Calu3 (cell line): ENCODE data around the gene SLIT3. TPM values are rescaled to one million over a fixed set of nuclear protein-coding genes. Genes with fewer than 3 reads are reported as not detected.

ENCODE experiments used
- BruUV-seq: library from RNA; stranded (reverse); fragments of 400-500 nt; replicated peaks from 2 replicates; lab custom pipeline; 2021; lab: Mats Ljungman, UMichigan
- CTCF ChIA-PET: fragments of 300-600 bp; sonication (Branson Sonifier 250); formaldehyde crosslinking; loops from one replicate; lab custom pipeline; 2022; ENCODE audit warnings: antibody characterized with exemption; lab: Charles Lee
- DNase-seq: peaks from one replicate; pipeline ENCODE4 v3.0.0; 2022
- H3K27ac Mint-ChIP-seq: one replicate; pipeline ENCODE4 v1.8.0; 2022; ENCODE audit warnings: mixed read lengths; ENCODE audit not compliant: unreplicated experiment
- H3K27me3 Mint-ChIP-seq: one replicate; pipeline ENCODE4 v1.8.0; 2022; ENCODE audit warnings: mixed read lengths; ENCODE audit not compliant: unreplicated experiment
- H3K36me3 Mint-ChIP-seq: one replicate; pipeline ENCODE4 v1.8.0; 2022; ENCODE audit warnings: mild to moderate bottlenecking, moderate library complexity, mixed read lengths; ENCODE audit not compliant: insufficient read depth, unreplicated experiment
- H3K4me1 Mint-ChIP-seq: one replicate; pipeline ENCODE4 v1.8.0; 2022; ENCODE audit warnings: mild to moderate bottlenecking, low read depth, mixed read lengths; ENCODE audit not compliant: unreplicated experiment
- H3K4me3 Mint-ChIP-seq: one replicate; pipeline ENCODE4 v1.8.0; 2022; ENCODE audit warnings: mild to moderate bottlenecking, low read depth, moderate library complexity, mixed read lengths; ENCODE audit not compliant: unreplicated experiment
- H3K9me3 Mint-ChIP-seq: one replicate; pipeline ENCODE4 v1.8.0; 2022; ENCODE audit warnings: low read depth, mixed read lengths; ENCODE audit not compliant: unreplicated experiment
- intact Hi-C: fragments of 100-400 bp; cut with micrococcal nuclease; formaldehyde crosslinking; loops from one replicate; pipeline ENCODE4 v1.10.0; 2022; ENCODE audit not compliant: unreplicated experiment
- total RNA-seq: library from RNA; stranded (reverse); gene quantifications from 2 replicates; pipeline ENCODE4 v1.2.3, GENCODE V29; 2022
- TF ChIP-seq, protein P1 (sequence below): fragments of 200-600 bp; IDR thresholded peaks from one replicate; pipeline ENCODE4 v1.8.0; 2022; ENCODE audit warnings: antibody characterized with exemption; ENCODE audit not compliant: unreplicated experiment

SLIT3 gene
- total RNA-seq, 1 experiment from 2014 or later, result not detected

DNA sequence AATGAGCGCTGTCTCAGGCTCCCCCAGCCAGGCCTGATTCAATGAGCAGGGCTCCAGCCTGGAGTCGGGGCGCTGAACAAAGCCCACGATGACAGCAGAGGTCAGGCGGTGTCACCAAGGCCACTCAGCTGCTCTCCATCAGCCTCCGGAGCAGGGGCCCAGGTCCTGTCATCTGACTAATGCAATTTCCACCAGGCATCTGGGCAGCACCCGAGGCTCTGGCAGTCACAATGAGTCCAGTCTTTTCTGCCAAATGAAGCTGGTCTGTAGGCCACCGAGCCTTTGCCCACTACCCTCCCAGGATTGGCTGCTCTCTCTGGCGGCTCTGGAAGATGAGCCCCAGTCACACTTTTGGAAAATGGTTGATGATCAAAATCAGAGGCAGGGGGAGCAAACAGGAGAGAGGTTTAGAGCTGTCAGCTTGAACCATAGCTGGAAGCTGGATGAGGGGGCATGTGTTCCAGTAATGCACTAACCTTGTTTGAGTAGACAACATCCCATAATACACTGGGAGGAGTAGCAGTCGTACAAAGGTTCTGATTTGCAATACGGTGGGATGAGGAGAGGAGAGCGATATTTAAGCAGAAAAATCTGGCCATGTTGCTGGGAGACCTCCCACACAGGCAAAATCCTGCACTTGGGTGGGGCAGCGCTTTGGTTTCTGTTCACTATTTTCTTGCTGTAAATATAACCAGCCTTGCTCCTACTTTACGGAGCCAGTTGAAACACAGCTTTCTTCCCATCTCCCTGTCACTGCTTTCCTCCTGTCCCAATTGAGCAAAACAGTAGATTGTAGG, 415.4 kb downstream of the SLIT3 start:
- CTCF ChIA-PET, result interaction anchor here (0.6 kb wide), 1 partner anchor 22 kb away, joined by 5 read pairs; no protein-coding TSS in a partner anchor
- TF ChIP-seq, protein P1, sequence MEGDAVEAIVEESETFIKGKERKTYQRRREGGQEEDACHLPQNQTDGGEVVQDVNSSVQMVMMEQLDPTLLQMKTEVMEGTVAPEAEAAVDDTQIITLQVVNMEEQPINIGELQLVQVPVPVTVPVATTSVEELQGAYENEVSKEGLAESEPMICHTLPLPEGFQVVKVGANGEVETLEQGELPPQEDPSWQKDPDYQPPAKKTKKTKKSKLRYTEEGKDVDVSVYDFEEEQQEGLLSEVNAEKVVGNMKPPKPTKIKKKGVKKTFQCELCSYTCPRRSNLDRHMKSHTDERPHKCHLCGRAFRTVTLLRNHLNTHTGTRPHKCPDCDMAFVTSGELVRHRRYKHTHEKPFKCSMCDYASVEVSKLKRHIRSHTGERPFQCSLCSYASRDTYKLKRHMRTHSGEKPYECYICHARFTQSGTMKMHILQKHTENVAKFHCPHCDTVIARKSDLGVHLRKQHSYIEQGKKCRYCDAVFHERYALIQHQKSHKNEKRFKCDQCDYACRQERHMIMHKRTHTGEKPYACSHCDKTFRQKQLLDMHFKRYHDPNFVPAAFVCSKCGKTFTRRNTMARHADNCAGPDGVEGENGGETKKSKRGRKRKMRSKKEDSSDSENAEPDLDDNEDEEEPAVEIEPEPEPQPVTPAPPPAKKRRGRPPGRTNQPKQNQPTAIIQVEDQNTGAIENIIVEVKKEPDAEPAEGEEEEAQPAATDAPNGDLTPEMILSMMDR, result no peak
- DNase-seq, result no peak
- peaks cover 29% of the 10 kb centered on the region for H3K27me3 Mint-ChIP-seq
- no peak overlapping the region for H3K4me3 Mint-ChIP-seq
- H3K4me1 Mint-ChIP-seq, result no peaks in the 10 kb centered on the region
- BruUV-seq, result no TSS peak
- H3K9me3 Mint-ChIP-seq, result no peaks in the 10 kb centered on the region
- intact Hi-C loops, result no loop called here
- H3K36me3 Mint-ChIP-seq, result no peaks in the 10 kb centered on the region
- no peak overlapping the region for H3K27ac Mint-ChIP-seq

DNA sequence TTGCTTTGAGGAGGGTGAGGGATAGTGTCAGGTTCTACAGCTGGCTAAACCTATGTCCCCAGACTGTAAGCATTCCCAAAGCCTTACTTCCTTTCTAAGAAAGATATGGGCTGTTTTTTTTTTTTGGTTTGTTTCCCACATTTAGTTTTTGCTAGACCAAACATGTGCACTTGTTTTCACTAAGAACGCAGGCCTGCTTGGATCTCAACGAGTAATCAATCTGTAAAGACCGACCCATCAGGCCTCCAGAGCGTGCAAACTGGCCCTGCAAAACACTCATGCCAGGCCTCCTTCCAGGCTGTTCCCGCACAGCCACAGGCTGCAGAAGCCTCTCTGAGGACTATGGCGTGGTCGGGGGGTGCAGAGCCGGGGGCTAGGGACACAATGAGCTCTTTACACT, 416.9 kb downstream of the SLIT3 start:
- TF ChIP-seq, protein P1, result no peak
- no peaks in the 10 kb centered on the region for H3K9me3 Mint-ChIP-seq
- BruUV-seq, result no TSS peak
- H3K4me1 Mint-ChIP-seq, result no peaks in the 10 kb centered on the region
- H3K27ac Mint-ChIP-seq, result no peak overlapping the region
- intact Hi-C loops, result no loop called here
- H3K4me3 Mint-ChIP-seq, result no peak overlapping the region
- no peaks in the 10 kb centered on the region for H3K36me3 Mint-ChIP-seq
- peaks cover 34% of the 10 kb centered on the region for H3K27me3 Mint-ChIP-seq
- no peak for DNase-seq
- CTCF ChIA-PET, result interaction anchor here (0.5 to 0.6 kb wide), 2 partner anchors 700 to 1499 kb away, joined by 4 to 8 read pairs; partner anchors contain the start of gene SPDL1

DNA sequence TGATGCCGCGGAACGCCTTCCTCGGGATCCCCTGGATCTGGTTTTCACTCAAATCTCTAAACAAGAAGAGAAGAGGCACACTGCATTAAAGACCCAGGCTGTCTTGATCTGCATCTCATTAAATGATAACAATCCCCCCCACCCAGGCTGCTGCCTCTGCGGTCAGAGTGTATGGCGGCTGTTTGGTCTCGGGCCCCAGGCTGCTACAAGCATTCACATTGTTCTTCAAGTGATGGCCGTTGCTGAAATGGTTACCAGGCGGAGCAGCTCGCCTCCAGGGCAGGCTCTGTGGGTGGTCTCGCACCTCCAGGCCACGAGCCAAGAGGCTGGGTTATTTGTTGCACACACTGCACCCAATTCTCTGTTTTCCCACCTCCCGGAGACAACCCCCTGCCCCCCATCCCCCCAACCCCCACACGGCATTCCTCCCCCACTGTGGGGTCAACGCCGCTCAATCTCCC, 417.6 kb downstream of the SLIT3 start:
- H3K4me1 Mint-ChIP-seq, result no peaks in the 10 kb centered on the region
- intact Hi-C loops, result no loop called here
- no peak overlapping the region for H3K27ac Mint-ChIP-seq
- DNase-seq, result no peak
- TF ChIP-seq, protein P1, result no peak
- CTCF ChIA-PET, result interaction anchor here (0.6 kb wide), 1 partner anchor 700 kb away, joined by 4 read pairs; the partner anchor contains the start of gene SPDL1
- H3K4me3 Mint-ChIP-seq, result no peak overlapping the region
- peaks cover 35% of the 10 kb centered on the region for H3K27me3 Mint-ChIP-seq
- H3K9me3 Mint-ChIP-seq, result no peaks in the 10 kb centered on the region
- no peaks in the 10 kb centered on the region for H3K36me3 Mint-ChIP-seq
- BruUV-seq, result no TSS peak

DNA sequence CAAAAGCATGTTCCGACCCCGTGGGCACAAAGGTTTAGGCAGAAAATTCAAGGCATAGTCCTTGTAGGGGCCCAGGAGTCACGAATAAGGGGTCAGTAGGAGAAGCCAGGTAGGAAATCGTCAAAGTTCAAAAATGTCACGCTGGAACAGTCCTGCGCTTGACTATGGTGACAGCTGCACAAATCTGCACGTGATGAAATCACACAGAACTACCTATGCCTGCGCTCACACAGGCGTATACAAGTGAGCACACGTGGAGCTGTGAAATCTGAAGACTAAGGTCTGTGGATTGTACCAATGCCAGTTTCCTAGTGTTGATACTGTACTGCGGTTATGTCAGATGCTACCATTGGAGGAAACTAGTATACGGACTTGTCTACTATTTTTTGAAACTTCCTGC, 418.7 kb downstream of the SLIT3 start:
- Mint-ChIP-seq H3K4me3 (no peak overlapping the region), H3K27ac (no peak overlapping the region), H3K4me1 (no peaks in the 10 kb centered on the region), H3K9me3 (no peaks in the 10 kb centered on the region), H3K36me3 (no peaks in the 10 kb centered on the region), H3K27me3 (peaks cover 45% of the 10 kb centered on the region)
- TF ChIP-seq, protein P1, result no peak
- DNase-seq, result no peak
- BruUV-seq, result no TSS peak
- intact Hi-C loops, result no loop called here
- CTCF ChIA-PET, result no interaction called here
